ENCODE data around the gene PMPCA.

GRCh38 chr9:136445799-136446198, 35.3 kb downstream of the PMPCA start:
- TF ChIP-seq CTCF (IDR thresholded peaks at IDR 0.05; ENCODE audit: low read length), result no peak
- TF ChIP-seq EZH2 (IDR thresholded peaks at IDR 0.05; ENCODE audit: borderline replicate concordance, low read length), result no peak

All from OCI-LY1 (cell line).